ENCODE measurements around the gene NID1. TPM values are rescaled to one million over a fixed set of nuclear protein-coding genes. Genes with fewer than 3 reads are reported as not detected.

The NID1 gene
- total and polyA plus RNA-seq, 9 of the 15 experiments (the other 6 are each of a cell fraction or from before 2014, with no cell fraction given) = 0.22 TPM; not detected in 8

DNA sequence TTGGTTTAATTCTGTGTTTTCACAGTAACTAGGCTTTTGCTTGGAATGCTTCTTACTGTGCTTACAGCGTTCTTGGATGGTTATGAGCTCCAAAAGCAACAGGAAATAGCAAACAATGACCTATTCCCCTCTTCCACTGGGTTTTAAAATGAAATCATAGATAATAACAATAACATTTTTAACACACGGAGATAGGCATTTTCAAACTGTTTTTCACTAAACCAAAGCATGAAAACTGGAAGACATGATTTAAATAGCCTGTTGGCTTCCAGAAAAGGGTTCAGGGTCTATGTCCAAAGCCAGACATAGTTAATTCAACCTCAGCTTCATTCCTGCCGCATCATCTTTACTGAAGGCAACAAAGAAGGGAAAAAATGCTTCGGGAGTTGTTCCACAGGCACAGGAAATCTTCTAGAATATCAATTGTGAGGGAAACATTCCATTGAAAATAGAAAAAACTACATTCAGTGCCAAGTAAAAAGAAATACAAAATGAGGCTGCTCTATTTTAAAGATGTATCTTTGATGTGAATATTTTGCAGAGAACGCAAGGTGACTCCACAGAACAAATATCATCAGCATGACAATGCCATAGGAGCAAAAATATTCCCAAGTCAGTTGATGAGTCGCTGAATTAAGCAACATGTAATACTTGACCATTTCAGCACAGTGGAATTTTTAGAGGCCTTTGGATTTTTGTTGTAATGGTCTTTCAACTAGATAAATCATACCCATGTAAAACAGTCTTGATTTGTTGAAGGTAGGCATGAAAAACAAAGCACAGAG is 80.7 kb downstream of the NID1 start:
- Histone ChIP-seq H3K4me1 (replicated peaks in 1 of 2; ENCODE audit: control insufficient read depth in 2 of 2, insufficient read depth in 2 of 2, low read length in 2 of 2) (no peaks in the 10 kb centered on the region), H3K36me3 (ENCODE audit: control insufficient read depth, insufficient read depth, low read length) (no peaks in the 10 kb centered on the region), H3K9me1 (ENCODE audit: control insufficient read depth, insufficient read depth, low read length) (no peaks in the 10 kb centered on the region), H4K20me1 (replicated peaks; ENCODE audit: control insufficient read depth, insufficient read depth, low read length) (no peaks in the 10 kb centered on the region), H3K9ac (ENCODE audit: insufficient read depth in 1 of 2, low read depth in 2 of 2, low read length in 2 of 2) (no peak overlapping the region), H3K4me2 (ENCODE audit: insufficient read depth, low read length) (no peak overlapping the region), H3K27ac (ENCODE audit: extremely low read depth, low read depth, low read length) (no peak overlapping the region), H3K4me3 (no peak overlapping the region), H3K9me3 (replicated peaks; ENCODE audit: control insufficient read depth, insufficient read depth, low read depth, low read length) (no peaks in the 10 kb centered on the region), H3K79me2 (ENCODE audit: control insufficient read depth, insufficient read depth, low read length) (no peaks in the 10 kb centered on the region), H3K27me3 (ENCODE audit: control insufficient read depth in 2 of 2, insufficient read depth in 2 of 2, low read length in 2 of 2) (peaks cover 15 to 29% of the 10 kb centered on the region in 2 experiments; a peak in 4 of 5 replicates), H2AFZ (ENCODE audit: low read depth, low read length) (no peak overlapping the region)
- ATAC-seq (no peak), DNase-seq (ENCODE audit: extremely low read depth in 1 of 4, low spot score in 3 of 4) (no peak), FAIRE-seq (no peak)
- CTCF ChIA-PET (ENCODE audit: low intra/inter-chr PET ratio) = no interaction called here
- BruUV-seq (replicated peaks) = no TSS peak
- TF ChIP-seq MIER1 (IDR thresholded peaks at IDR 0.05; ENCODE audit: low read depth) = no peak
- no peak for TF ChIP-seq RHOXF2B (CRISPR knock-in tag; conservative IDR thresholded peaks at IDR 0.05)
- TF ChIP-seq NELFE (IDR thresholded peaks at IDR 0.05; ENCODE audit: insufficient read depth, insufficient read length) = no peak
- TF ChIP-seq KAT7 (CRISPR knock-in tag; IDR thresholded peaks at IDR 0.05; ENCODE audit: borderline replicate concordance) = no peak
- TF ChIP-seq JUNB (CRISPR knock-in tag; conservative IDR thresholded peaks at IDR 0.05) = no peak
- TF ChIP-seq, protein P1, sequence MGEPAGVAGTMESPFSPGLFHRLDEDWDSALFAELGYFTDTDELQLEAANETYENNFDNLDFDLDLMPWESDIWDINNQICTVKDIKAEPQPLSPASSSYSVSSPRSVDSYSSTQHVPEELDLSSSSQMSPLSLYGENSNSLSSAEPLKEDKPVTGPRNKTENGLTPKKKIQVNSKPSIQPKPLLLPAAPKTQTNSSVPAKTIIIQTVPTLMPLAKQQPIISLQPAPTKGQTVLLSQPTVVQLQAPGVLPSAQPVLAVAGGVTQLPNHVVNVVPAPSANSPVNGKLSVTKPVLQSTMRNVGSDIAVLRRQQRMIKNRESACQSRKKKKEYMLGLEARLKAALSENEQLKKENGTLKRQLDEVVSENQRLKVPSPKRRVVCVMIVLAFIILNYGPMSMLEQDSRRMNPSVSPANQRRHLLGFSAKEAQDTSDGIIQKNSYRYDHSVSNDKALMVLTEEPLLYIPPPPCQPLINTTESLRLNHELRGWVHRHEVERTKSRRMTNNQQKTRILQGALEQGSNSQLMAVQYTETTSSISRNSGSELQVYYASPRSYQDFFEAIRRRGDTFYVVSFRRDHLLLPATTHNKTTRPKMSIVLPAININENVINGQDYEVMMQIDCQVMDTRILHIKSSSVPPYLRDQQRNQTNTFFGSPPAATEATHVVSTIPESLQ (CRISPR knock-in tag; IDR thresholded peaks at IDR 0.05) = no peak
- TF ChIP-seq FOS (IDR thresholded peaks at IDR 0.05; ENCODE audit: extremely low read depth, insufficient read length) = no peak
- TF ChIP-seq NFATC3 (IDR thresholded peaks at IDR 0.05) = no peak
- TF ChIP-seq KAT2B (IDR thresholded peaks at IDR 0.05; ENCODE audit: low read depth, low read length) = no peak
- TF ChIP-seq, protein P2, sequence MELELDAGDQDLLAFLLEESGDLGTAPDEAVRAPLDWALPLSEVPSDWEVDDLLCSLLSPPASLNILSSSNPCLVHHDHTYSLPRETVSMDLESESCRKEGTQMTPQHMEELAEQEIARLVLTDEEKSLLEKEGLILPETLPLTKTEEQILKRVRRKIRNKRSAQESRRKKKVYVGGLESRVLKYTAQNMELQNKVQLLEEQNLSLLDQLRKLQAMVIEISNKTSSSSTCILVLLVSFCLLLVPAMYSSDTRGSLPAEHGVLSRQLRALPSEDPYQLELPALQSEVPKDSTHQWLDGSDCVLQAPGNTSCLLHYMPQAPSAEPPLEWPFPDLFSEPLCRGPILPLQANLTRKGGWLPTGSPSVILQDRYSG (tag; conservative IDR thresholded peaks at IDR 0.05; ENCODE audit: low read depth) = no peak
- no peak for TF ChIP-seq TEAD2 (tag; IDR thresholded peaks at IDR 0.05)
- no peak for TF ChIP-seq FOXA1 (IDR thresholded peaks at IDR 0.05; ENCODE audit: borderline replicate concordance)
- TF ChIP-seq HNRNPLL (IDR thresholded peaks at IDR 0.05; ENCODE audit: low read depth, low read length, poor library complexity, severe bottlenecking) = no peak
- no peak for TF ChIP-seq MBD2 (IDR thresholded peaks at IDR 0.05; ENCODE audit: borderline replicate concordance, low read depth)
- no peak for TF ChIP-seq HDAC2 (IDR thresholded peaks at IDR 0.05)
- no peak for TF ChIP-seq ZFP1 (CRISPR knock-in tag; IDR thresholded peaks at IDR 0.05)
- WGBS (ENCODE audit: insufficient coverage, low coverage, missing lambda C conversion rate) = 5% methylated on average over 6 of the region's 6 CpGs
- in situ Hi-C loops (cut with MboI) (no loop called here), intact Hi-C loops (cut with micrococcal nuclease) (no loop called here)
- POLR2A ChIA-PET = interaction anchor here (0.6 kb wide), 1 partner anchor 12 kb away, joined by 3 read pairs; no protein-coding TSS in a partner anchor

Measured in K562 (cell line).